Esophagus (tissue), 2 donors: ENCODE measurements around the gene AKNA. TPM values are rescaled to one million over a fixed set of nuclear protein-coding genes. Genes with fewer than 3 reads are reported as not detected.
A peak's percentile ranks its signal among the peaks of the same experiment; 100 is the strongest.

Source experiments
- H3K27ac ChIP-seq, 2 donors: one replicate each; pipeline ENCODE4 v1.5.1; 2013; ENCODE audit warnings: low read depth in 2 of 2, mild to moderate bottlenecking in 2 of 2, inconsistent platforms in 1 of 2, low read length in 1 of 2, moderate library complexity in 1 of 2
- H3K27me3 ChIP-seq, 2 donors: one replicate each; pipeline ENCODE4 v1.6.1; 2013; ENCODE audit warnings: low read length in 2 of 2, control low read depth in 1 of 2, mild to moderate bottlenecking in 1 of 2; ENCODE audit not compliant: insufficient read depth in 2 of 2, control insufficient read depth in 1 of 2
- H3K36me3 ChIP-seq, 2 donors: one replicate each; pipeline ENCODE4 v1.6.1; 2013; ENCODE audit warnings: low read length in 1 of 2; ENCODE audit not compliant: control insufficient read depth in 2 of 2, insufficient read depth in 2 of 2
- H3K4me1 ChIP-seq, 2 donors: one replicate each; pipeline ENCODE4 v1.6.1; 2013; ENCODE audit warnings: low read length in 1 of 2; ENCODE audit not compliant: control insufficient read depth in 2 of 2, insufficient read depth in 2 of 2
- H3K4me3 ChIP-seq, 2 donors: one replicate each; pipeline ENCODE4 v1.5.1; 2013; ENCODE audit warnings: low read length in 2 of 2, mild to moderate bottlenecking in 2 of 2, low read depth in 1 of 2, moderate library complexity in 1 of 2
- H3K9me3 ChIP-seq, 2 donors: one replicate each; pipeline ENCODE4 v1.6.1; 2013; ENCODE audit warnings: mild to moderate bottlenecking in 2 of 2, low read depth in 1 of 2, low read length in 1 of 2, moderate library complexity in 1 of 2; ENCODE audit not compliant: control insufficient read depth in 2 of 2, insufficient read depth in 1 of 2
- WGBS, 2 donors: extraction: QIAGEN DNeasy Blood & Tissue Kit; methylation state at CpG; one replicate each; pipeline ENCODE4 v1.1.7; 2013; 5-methylcytosine and 5-hydroxymethylcytosine counted together
- polyA plus RNA-seq, 2 donors: library from polyadenylated mRNA; stranded (reverse); fragments of 200-250 nt; gene quantifications; one replicate each; pipeline ENCODE4 v1.2.3, GENCODE V29; 2013
- donor health status: healthy with polysubstance abuse.
- donor health status: Bipolar disorder and iron deficiency.

The AKNA gene
- polyA plus RNA-seq, 2 donors: 5.8 to 8.3 TPM

DNA sequence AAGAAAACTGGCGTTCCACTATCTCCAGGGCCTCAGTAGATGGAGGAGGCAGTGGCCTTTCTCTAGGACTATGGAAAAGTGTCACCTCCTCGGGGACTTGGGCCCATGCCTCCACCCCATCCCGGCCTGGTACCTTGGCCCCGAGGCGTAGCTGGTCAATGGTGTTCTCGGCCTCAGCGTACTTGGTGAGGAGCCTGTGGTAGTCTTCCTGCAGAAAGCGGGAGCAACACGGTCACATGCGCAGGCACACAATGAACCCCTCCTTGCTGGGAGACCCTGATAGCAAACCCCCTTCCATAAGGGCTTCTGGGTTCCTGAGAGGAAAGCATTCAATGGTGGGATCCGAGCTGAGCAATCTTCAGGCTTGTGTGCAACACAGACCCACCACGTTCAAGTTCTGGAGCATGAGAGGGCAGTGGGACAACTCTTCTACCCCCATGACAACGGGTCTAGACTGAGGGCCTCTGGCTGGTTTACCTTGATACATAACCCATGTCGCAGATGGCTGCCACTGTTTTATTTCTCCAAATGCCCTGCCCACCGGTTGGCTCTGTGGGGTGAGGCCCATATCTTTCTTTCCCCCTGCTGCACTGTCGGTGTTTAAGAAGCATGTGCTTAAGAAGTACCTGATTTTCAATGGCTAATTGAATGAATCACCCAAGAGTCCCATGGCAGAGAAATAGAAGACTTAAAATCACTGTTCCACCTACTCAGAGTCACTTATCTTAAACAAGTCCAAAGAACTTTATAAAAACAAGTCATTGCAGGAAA is 13.6 kb downstream of the AKNA start:
- Histone ChIP-seq H3K4me1 (peaks cover 0 to 12% of the 10 kb centered on the region in 2 donors), H3K27me3 (no peaks in the 10 kb centered on the region), H3K4me3 (no peak overlapping the region), H3K9me3 (no peaks in the 10 kb centered on the region), H3K27ac (peak overlapping the region in 1 of 2 donors; percentile 24), H3K36me3 (peaks cover 8 to 24% of the 10 kb centered on the region in 2 donors)
- WGBS, 2 donors: 88% methylated on average over 16 of the region's 16 CpGs

DNA sequence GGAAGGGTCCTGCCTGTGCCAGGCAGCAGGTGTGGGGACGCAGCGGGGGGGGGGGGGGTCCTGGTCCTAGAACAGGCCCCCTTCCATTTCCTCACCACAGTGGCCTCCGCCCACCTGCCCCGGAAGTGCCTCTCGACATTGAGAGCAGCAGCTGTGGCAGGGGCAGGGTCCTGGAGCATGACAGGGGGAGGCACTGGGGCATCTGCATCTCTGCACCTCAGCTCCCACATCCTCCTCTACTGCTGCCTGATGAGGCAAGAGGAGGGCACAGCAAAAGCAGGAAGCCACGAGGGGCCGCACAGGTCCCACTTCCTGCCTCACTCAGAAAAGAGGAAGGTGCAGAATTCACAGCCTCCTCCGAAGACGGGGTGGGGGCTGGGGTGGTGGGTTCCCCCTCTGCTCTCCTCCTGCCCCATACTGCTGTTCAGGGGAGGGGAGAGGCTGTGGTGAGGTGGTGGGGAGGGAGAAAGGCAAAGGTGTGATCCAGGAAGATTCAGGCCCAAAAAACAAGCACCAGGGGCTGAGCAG is 14.8 kb downstream of the AKNA start:
- Histone ChIP-seq H3K4me3 (no peak overlapping the region), H3K9me3 (no peaks in the 10 kb centered on the region), H3K36me3 (peaks cover 11 to 23% of the 10 kb centered on the region in 2 donors), H3K27ac (peak overlapping the region; percentile 48 to 53), H3K27me3 (no peaks in the 10 kb centered on the region), H3K4me1 (peaks cover 0 to 9% of the 10 kb centered on the region in 2 donors)
- 60 to 62% methylated on average over 8 to 9 of the region's 9 CpGs for WGBS, 2 donors

DNA sequence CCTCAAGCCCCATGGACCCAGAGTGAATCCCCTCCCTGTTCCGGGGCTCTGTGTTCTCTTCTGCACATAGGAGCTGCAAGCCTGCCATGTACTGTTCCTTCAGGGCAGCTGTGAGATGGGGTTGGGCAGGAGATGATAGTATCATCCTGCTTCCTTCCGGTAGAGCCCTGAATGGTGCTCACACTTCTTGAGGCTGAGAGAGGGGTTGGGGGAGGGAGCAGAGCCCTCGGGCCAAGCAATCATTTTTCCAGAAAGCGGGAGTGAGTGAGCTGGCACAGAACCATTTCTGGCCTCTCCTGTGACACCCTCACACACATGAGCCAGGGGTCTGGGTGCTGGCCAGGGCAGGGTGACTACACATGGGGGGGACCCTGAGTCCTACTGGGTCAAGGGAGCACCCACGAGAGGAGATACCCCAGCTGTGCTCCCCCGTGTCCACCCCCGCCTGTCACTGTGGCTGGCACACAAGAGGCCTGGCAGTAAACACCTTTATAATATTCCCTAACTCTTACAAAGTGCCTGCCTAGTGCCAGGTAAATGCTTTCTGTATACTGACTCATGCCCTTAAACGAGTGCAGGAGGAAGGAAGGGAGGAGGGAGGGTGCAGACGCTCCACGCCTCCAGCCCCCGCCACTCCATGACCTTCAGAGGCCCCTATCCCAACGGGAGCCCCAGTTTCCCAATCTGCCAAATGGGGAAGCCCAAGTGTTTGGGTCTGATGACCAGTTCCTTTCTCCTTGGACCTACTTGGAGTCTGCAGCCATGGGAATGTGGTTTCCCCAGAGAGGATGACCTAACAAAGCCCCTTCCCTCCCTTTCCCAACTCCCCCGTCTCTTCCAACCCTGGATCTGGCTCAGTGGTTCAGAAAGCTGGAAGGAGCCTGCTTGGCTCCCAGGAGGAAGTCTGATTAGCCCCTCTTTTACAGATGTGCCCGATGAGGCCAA is 15.5 kb downstream of the AKNA start:
- Histone ChIP-seq H3K27me3 (no peaks in the 10 kb centered on the region), H3K36me3 (peaks cover 9 to 23% of the 10 kb centered on the region in 2 donors), H3K4me3 (no peak overlapping the region), H3K27ac (peak overlapping the region; percentile 48 to 53), H3K9me3 (no peaks in the 10 kb centered on the region), H3K4me1 (peaks cover 0 to 12% of the 10 kb centered on the region in 2 donors)
- WGBS, 2 donors: 51 to 54% methylated on average over 14 of the region's 14 CpGs

DNA sequence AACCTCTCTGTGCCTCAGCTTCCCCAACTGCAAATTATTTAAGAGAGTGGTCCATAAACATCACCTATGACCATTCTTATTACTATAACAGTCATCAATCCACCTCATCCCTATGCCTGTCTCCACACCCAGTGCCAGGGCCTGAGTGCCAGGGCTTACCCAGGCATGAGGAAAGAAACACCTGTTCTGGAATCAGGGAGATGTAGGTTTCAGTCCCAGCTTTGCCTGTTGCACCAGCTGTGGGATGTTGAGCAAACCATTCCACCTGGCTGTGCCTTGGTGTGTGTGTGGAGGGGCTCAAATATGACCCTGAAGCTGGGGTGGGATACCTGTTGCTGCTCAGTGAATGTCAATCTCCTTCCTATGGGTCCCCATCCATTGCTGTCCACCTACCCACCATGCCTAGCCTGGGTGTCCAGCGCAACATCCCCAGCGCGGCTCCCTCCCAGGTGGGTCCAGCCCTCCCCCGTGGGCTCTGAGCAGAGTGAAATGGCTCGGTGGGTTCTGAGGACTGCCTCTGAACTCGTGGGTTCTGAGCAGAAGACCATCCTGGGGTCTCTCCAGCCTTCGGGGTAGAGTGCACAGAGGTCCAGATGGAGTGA is 16.3 kb downstream of the AKNA start:
- 68 to 81% methylated on average over 7 of the region's 7 CpGs for WGBS, 2 donors
- no peak overlapping the region for H3K4me3 ChIP-seq
- H3K4me1 ChIP-seq: peaks cover 0 to 12% of the 10 kb centered on the region in 2 donors
- H3K36me3 ChIP-seq: peaks cover 7 to 15% of the 10 kb centered on the region in 2 donors
- peak overlapping the region in 1 of 2 donors; percentile 15 for H3K27ac ChIP-seq
- no peaks in the 10 kb centered on the region for H3K27me3 ChIP-seq
- no peaks in the 10 kb centered on the region for H3K9me3 ChIP-seq

DNA sequence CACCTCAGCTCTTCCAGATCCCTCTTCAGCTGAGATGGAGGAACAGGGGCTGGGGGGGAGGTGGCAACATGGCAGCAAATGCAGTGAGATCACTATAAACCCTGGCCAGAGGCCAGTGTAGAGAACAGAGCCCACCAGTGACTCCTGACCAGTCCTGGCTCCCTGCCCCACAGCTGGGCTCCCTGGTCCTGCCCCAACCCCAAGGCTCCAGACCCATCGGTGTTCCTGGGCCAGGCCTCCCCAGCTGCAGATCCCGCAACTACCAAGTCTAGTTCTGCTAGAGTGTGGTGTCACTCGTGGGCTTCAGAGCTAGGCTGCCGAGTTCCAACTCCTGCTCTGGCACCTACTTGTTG is 16.8 kb downstream of the AKNA start:
- peaks cover 7 to 12% of the 10 kb centered on the region in 2 donors for H3K36me3 ChIP-seq
- H3K27me3 ChIP-seq: no peaks in the 10 kb centered on the region
- WGBS, 2 donors: 73 to 82% methylated on average over 4 of the region's 4 CpGs
- no peak overlapping the region for H3K27ac ChIP-seq
- no peak overlapping the region for H3K4me3 ChIP-seq
- peaks cover 0 to 12% of the 10 kb centered on the region in 2 donors for H3K4me1 ChIP-seq
- no peaks in the 10 kb centered on the region for H3K9me3 ChIP-seq

DNA sequence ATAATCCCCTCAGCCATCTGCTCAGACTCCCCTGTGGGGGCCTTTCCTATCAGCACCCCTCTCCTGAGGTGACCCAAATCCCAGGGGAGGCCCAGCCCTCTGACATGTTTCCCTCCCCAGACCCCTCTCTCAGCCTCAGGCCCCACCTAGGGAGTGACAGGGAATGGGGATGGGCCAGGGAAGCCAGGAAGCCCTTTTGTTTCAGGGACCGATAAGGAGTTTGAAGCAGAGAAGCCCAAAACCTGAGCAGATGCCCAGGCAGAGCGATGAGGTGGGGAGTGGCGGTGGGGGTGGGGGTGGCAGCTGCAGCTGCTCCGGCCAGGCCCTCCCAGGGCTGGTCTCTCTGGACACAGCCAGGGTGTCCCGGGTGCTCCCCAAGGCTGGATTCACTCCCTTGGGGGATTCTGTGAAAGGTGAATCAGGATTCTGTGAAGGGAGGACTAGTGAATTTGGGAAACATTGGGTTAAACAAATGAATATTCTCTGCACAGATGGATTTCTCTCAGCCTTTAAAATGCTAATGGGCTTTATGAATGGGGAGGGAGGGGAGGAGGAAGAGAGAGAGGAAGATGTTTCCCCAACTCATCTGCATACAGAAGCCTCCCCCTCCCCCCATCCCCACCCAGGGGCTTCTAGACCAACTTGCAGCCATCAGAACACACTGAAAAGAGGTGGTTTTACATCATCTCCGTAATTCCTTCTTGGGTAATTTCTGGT is 17.4 kb downstream of the AKNA start:
- Histone ChIP-seq H3K4me1 (peaks cover 0 to 12% of the 10 kb centered on the region in 2 donors), H3K27me3 (no peaks in the 10 kb centered on the region), H3K4me3 (no peak overlapping the region), H3K36me3 (peaks cover 7 to 12% of the 10 kb centered on the region in 2 donors), H3K9me3 (no peaks in the 10 kb centered on the region), H3K27ac (no peak overlapping the region)
- 74 to 84% methylated on average over 6 of the region's 6 CpGs for WGBS, 2 donors

DNA sequence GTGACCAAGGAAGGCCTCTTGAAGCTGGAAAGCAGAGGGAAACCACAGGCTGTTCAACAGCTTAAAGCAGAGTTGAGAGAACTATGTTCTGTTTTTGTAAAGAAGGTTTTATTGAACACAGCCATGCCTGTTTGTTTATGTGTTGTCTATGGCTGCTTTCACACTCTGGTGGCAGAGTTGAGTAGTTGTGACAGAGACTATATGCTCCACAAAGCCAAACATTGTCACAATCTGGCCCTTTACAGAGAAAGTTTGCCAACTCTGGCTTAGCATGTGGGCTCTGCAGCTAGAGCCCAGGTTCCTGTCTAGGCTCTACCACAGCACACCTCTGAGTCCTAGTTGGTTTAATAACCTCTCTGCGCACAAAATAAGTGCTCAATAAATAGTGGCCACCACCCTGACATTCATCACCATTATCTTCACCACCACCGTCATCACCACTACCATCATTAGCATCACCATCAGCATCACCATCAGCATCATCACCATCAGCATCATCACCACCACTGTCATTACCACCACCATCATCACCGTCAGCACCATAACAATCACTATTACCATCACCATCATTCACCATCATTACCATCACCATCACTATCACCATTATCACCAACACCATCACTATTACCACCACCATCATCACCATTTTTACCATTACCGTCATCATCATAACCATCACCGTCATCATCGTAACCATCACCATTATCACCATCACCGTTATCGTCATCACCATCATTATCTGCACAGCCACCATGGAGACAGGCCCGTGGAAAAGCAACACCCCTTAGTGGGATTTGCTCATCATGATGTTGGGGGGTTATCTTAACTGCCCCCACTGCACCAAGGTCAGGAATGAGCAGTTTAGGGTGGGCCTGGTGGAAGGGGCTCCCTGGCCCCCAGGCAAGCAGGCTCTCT is 18.3 kb downstream of the AKNA start:
- no peaks in the 10 kb centered on the region for H3K9me3 ChIP-seq
- WGBS, 2 donors: 93 to 94% methylated on average over 9 of the region's 9 CpGs
- H3K4me1 ChIP-seq: peaks cover 0 to 13% of the 10 kb centered on the region in 2 donors
- no peaks in the 10 kb centered on the region for H3K27me3 ChIP-seq
- H3K4me3 ChIP-seq: no peak overlapping the region
- peak overlapping the region in 1 of 2 donors; percentile 42 for H3K27ac ChIP-seq
- H3K36me3 ChIP-seq: peaks cover 7 to 12% of the 10 kb centered on the region in 2 donors

DNA sequence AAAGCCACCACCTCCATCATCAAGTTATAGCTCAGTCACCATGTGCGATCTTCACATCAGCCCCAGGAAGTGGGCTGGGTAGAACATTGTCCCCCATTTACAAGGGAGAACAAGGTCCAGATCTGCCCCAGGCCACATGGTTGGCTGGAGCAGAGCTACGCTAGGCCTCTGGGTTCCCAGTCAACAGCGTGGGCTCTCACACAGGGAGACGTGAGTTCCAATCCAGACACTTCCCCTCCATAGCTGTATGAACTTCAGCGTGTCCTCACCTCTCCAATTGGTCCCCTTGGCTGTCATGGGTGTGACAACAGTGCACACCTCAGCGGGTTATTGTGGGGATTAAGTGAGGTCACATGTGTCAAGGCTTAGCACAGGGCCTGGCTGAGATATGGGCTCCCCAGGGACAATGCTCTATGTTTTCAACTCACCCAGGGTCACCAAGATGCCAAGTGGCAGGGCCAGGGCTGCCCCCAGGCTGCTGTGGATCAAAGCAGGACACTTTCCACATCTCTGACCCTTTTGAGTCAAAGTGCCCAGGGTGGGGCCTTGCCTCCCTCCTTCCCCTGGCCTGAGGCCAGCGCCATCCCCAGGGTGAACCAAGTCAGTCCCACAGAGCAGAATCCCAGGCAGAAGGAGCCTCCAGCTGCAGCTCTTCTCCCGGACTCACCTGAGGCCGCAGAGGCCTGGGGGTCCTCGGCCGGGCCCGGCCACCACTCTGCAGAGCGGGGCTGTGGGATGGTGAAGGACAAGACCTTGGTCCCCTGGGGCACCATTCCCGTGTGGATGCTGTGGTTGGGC is 19.8 kb downstream of the AKNA start:
- Histone ChIP-seq H3K27me3 (no peaks in the 10 kb centered on the region), H3K4me3 (no peak overlapping the region), H3K27ac (peak overlapping the region in 1 of 2 donors; percentile 58), H3K4me1 (peaks cover 0 to 14% of the 10 kb centered on the region in 2 donors), H3K36me3 (peaks cover 7 to 11% of the 10 kb centered on the region in 2 donors), H3K9me3 (no peaks in the 10 kb centered on the region)
- WGBS, 2 donors: 89 to 92% methylated on average over 14 of the region's 14 CpGs
